NCI-H2029 (cell line): Measurements from ENCODE around the gene TRIM38.
A peak's percentile ranks its signal among the peaks of the same experiment; 100 is the strongest.
"Not testable (repeated sequence)": the region's sequence is repeated elsewhere in the genome, so short reads cannot be mapped to it uniquely, and the experiment has no call there.

ENCODE experiments used
- DNase-seq: peaks from one replicate; lab custom pipeline; 2025; lab: John Stamatoyannopoulos, UW

TRIM38 gene

DNA sequence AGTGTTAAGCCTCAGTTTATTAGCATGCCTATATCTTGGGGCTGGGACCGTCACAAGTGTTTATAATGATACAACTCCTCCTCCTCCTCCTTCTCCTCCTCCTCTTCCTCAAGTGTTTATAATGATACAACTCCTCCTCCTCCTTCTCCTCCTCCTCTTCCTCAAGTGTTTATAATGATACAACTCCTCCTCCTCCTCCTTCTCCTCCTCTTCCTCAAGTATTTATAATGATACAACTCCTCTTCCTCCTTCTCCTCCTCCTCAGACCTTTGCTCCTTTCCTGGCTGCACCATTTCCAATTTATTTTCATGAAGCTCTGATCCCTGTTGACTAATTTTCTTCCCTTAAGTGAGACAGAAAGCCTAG, 44.3 kb downstream of the TRIM38 start:
- DNase-seq, result not testable (repeated sequence)

GRCh38 chr6:26008470-26008869, 45.9 kb downstream of the TRIM38 start:
- no peak for DNase-seq

GRCh38 chr6:26009817-26010216, 47.2 kb downstream of the TRIM38 start:
- no peak for DNase-seq

DNA sequence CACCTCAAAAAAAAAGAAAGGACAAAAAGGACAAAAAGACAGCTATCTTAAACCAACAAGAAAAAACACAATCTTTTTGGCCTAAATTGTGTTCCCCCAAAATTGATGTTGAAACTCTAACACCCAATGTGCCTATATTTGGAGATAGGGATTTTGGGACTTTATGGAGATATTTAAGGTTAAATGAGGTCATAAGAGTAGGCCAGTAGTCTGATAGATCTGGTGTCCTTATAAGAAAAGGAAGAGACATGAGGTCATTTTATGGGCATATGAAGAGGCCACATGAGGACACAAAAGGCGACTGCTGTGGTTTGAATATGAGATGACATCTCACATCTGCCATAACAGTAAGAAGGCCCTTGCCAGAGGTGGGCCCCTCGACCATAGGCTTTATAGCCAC, 49.5 kb downstream of the TRIM38 start:
- DNase-seq, result peak; percentile 7

- not testable (repeated sequence) for DNase-seq
These were observed 51.8 kb downstream of the TRIM38 start for GRCh38 chr6:26014386-26014785.

- peak; percentile 58 for DNase-seq
These were observed 53.8 kb downstream of the TRIM38 start for GRCh38 chr6:26016245-26016962.

DNA sequence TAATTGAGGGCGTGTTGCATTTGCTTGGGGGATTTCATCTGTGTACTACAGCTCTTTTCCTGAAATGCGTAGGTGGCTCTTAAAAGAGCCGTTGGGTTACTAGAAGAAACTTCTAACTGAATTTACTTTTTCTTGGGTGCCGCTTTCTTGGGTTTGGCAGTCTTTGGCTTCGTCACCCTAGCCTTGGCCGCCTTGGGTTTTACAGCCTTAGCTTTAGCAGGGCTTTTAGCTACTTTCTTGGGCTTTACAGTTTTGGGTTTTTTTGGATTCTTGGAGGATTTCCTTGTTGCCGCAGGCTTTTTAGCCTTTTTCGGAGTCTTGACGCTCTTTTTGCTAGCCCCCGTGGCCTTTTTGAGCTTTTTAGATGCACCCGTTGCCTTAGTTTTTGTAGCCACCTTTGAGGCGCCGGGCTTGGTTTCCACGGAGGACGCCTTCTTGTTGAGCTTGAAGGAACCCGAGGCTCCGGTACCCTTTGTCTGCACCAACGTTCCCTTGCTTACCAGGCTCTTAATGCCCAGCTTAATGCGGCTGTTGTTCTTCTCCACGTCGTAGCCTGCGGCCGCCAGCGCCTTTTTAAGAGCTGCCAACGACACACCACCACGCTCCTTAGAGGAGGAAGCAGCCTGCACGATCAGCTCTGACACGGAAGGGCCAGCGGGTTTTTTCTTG, 54.5 kb downstream of the TRIM38 start:
- no peak for DNase-seq

DNA sequence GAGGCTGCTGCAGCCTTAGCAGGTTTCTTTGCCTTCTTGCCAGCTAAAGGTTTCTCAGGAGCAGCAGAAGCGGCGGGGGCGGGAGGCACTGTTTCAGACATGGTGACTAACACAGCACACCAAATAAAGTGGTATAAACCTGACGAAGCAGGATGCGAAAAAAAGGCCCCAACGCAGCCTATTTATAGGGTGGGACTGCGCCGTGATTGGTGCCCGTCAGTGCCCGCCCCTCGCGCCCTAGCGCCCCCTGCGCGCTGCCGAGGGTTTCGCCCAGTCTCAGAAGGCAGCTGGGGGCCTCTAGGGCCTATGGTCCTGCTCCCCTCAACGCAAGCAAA, 55.0 kb downstream of the TRIM38 start:
- peak; percentile 81 for DNase-seq

GRCh38 chr6:26019261-26019830, 56.7 kb downstream of the TRIM38 start:
- peak; percentile 72 for DNase-seq

DNA sequence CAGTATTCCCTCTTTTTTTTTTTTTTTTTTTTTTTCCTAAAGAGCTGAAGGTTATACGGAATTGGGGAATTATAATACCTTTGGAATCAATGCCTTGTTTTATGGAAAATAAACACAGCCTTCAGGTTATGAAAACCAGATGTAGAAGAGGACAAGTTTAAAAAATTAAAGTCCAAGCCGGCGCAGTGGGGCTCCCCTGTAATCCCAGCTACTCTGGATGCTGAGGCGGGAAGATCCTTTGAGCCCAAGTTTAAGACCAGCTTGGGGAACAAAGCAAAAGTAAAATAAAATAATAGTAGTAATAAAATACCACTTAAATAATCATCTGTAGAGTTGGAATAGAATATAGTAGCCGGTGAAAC, 57.3 kb downstream of the TRIM38 start:
- DNase-seq, result no peak

DNA sequence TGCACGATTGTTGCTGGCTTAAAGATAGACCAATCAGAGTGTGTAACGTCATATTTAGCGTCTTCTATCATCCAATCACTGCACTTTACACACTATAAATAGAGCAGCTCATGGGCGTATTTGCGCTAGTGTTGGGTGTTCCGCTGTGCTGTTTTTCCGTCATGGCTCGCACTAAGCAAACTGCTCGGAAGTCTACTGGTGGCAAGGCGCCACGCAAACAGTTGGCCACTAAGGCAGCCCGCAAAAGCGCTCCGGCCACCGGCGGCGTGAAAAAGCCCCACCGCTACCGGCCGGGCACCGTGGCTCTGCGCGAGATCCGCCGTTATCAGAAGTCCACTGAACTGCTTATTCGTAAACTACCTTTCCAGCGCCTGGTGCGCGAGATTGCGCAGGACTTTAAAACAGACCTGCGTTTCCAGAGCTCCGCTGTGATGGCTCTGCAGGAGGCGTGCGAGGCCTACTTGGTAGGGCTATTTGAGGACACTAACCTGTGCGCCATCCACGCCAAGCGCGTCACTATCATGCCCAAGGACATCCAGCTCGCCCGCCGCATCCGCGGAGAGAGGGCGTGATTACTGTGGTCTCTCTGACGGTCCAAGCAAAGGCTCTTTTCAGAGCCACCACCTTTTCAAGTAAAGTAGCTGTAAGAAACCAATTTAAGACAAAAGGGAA, 57.9 kb downstream of the TRIM38 start:
- DNase-seq, result peak; percentile 92

- DNase-seq, result peak; percentile 64
These were observed 58.4 kb downstream of the TRIM38 start for GRCh38 chr6:26021001-26021349.

DNA sequence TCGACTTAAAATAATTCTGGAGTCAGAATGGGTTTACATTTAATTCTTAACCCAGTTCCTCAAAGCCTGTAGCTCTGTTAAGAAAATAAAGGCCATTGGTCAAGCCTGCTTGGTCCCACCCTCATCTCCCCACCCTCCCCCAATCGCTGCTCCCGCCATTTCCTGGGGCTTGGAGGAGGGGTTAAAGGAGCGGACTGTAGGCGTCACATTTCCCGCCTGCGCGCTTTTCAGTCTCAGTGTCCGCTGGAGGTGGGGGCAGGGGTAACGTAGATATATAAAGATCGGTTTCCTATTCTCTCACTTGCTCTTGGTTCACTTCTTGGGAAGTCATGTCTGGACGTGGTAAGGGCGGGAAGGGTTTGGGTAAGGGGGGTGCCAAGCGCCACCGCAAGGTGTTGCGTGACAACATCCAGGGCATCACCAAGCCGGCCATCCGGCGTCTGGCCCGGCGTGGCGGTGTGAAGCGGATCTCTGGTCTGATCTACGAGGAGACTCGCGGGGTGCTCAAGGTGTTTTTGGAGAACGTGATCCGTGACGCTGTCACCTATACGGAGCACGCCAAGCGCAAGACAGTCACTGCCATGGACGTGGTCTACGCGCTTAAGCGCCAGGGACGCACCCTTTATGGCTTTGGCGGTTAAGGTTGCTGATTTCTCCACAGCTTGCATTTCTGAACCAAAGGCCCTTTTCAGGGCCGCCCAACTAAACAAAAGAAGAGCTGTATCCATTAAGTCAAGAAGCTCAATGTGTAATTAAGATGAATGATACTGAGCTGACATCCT, 58.9 kb downstream of the TRIM38 start:
- peak; percentile 96 for DNase-seq

GRCh38 chr6:26022132-26022472, 59.5 kb downstream of the TRIM38 start:
- DNase-seq, result peak; percentile 74

DNA sequence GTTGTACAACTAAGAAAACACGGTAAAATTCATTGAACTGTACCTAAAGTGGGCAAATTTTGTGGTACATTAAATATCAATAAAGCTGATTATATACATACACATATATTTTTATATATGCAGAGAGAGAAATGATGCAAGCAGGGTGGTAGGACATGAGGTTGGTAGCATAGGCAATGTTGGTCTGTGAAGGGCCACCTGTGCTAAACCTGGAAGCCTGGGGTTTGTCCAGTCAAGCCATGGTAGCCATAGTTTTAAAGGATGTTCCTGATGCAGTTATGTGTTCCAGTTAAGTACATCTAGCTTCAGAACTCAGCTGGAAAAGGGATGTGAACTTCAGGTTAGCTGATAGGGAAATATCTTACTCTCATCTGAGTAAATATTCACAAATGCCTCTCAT, 60.1 kb downstream of the TRIM38 start:
- DNase-seq, result no peak

DNA sequence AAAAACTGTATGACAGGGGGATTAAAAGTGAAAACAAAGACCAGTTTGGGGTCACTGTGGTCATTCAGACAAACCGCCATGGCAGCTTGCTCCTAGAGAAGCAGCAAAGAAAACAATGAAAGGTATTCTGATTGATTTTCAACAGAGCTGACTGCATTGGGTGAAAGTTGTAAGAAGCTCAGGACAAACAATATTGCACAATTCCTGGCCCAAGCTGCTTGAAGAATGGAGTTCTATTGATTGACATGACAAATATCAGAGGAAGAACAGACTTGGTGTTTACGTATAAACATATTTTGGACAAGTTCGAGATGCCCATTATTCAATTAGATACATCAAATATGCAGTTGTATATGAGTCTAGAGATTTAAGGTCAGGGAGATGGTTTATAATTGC, 62.0 kb downstream of the TRIM38 start:
- no peak for DNase-seq

DNA sequence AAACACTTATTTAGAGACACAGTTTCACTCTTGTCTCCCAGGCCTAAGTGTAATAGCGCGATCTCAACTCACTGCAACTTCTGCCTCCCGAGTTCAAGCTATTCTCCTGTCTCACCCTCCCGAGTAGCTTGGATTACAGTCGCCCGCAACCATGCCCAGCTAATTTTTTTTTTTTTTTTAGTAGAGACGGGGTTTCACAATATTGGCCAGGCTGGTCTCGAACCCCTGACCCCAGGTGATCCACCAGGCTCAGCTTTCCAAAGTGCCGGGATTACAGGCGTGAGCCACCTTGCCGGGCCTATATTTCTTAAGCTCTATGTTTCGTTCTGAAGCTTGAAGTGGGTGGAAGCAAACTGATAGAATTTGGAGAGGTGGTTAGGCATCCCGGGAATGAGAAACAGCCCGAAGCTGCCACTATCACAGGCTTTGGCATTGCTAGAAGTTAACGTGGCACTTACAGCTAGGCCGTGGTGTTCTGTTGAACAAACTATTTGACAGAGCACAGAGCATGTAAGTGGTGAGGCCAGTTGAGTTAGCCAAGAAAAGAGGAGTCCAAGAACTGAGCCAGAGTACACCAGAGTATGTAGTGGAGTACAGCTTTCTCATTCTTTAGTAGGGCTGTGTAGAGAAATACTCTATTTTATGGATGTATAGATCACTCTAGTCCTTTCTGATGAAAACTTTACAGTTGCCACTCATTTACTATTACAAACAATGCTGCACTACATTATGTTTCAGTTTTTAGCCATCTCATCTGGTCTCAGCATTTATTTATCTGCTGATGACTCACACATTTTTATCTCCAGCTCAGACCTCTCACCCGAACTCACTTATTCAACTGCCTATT, 62.7 kb downstream of the TRIM38 start:
- no peak for DNase-seq

- peak; percentile 95 for DNase-seq
These were observed 63.6 kb downstream of the TRIM38 start for GRCh38 chr6:26025894-26026832.

DNA sequence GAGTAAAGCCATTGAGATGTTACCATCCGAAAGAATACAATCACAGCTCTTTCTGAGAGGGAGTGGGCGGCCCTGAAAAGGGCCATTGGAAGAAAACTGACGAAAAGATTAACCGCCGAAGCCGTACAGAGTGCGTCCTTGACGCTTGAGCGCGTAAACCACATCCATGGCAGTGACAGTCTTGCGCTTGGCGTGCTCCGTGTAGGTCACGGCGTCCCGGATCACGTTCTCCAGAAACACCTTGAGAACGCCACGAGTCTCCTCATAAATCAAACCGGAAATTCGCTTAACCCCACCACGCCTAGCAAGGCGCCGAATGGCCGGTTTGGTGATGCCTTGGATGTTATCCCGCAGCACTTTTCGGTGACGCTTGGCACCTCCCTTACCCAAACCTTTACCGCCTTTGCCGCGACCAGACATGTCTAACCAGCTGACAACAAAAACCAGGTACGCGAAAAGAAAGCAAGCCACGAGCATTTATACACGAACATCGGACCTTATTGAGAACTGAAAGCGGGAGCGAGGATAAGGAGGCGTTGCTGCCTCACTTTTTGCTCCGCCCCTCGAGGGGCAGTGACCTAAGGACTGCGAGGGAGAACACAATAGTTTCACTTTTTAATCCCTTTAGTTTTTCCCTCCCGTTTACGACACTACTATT, 64.4 kb downstream of the TRIM38 start:
- peak; percentile 95 for DNase-seq
